Esophagus squamous epithelium (tissue), 4 donors: Measurements from ENCODE around the gene NSRP1.

Experiments
- POLR2A ChIP-seq, 4 donors: fragments of 450-650 bp; IDR thresholded peaks; one replicate each; pipeline ENCODE4 v1.6.1; 2017; ENCODE audit warnings: antibody characterized with exemption in 4 of 4, mild to moderate bottlenecking in 4 of 4, moderate library complexity in 3 of 4
- TF ChIP-seq, protein P1 (sequence below), 6 experiments: fragments of 450-650 bp in 4 of 6; fragments of 200-600 bp in 2 of 6; sonication (generic) in 2 of 6; IDR thresholded peaks; one replicate each; pipeline ENCODE4 v1.5.1; 2016 to 2019; ENCODE audit warnings: antibody characterized with exemption in 6 of 6, mild to moderate bottlenecking in 4 of 6, moderate library complexity in 4 of 6

DNA sequence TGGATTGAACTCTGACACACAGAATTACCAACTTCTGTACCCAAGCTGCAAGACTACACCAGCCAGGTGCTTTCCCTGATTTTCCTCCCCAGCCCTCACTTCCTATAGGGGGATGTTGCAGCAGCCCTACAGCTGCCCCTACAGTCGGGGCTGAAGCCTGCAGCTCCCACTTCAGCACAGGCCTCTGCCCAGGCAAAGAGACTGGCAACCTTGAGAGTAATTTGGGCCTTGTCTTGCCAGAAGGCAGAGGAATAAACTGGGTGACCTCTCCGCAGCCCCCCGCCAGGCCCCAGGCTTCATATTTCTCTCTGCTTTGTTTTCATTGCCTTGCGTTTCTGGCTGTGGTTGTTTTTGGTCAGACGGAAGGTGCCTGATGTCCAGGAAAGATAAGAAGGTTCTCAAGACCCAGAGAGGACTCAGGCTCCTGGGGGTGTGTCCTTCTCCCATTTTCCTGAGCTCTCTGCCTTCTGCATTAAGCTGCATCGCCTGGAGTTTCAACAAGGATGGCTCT is 86.9 kb downstream of the NSRP1 start:
- no peak for TF ChIP-seq POLR2A (IDR thresholded peaks at IDR 0.05)
- TF ChIP-seq, protein P1, sequence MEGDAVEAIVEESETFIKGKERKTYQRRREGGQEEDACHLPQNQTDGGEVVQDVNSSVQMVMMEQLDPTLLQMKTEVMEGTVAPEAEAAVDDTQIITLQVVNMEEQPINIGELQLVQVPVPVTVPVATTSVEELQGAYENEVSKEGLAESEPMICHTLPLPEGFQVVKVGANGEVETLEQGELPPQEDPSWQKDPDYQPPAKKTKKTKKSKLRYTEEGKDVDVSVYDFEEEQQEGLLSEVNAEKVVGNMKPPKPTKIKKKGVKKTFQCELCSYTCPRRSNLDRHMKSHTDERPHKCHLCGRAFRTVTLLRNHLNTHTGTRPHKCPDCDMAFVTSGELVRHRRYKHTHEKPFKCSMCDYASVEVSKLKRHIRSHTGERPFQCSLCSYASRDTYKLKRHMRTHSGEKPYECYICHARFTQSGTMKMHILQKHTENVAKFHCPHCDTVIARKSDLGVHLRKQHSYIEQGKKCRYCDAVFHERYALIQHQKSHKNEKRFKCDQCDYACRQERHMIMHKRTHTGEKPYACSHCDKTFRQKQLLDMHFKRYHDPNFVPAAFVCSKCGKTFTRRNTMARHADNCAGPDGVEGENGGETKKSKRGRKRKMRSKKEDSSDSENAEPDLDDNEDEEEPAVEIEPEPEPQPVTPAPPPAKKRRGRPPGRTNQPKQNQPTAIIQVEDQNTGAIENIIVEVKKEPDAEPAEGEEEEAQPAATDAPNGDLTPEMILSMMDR (IDR thresholded peaks at IDR 0.05) = no peak
